Peyer's patch (tissue), 4 donors: Measurements from ENCODE around the gene R3HDM4.

Source experiments
- CTCF ChIP-seq, 6 experiments: fragments of 450-650 bp in 4 of 6; fragments of 200-600 bp in 2 of 6; sonication (generic) in 1 of 6; IDR thresholded peaks; one replicate each; pipeline ENCODE4 v1.5.1; 2017 to 2019; ENCODE audit warnings: antibody characterized with exemption in 6 of 6, mild to moderate bottlenecking in 3 of 6, moderate library complexity in 1 of 6
- POLR2A ChIP-seq, 2 donors: fragments of 450-650 bp; IDR thresholded peaks; one replicate each; pipeline ENCODE4 v1.5.1; 2017; ENCODE audit warnings: antibody characterized with exemption in 2 of 2, mild to moderate bottlenecking in 2 of 2, moderate library complexity in 2 of 2

DNA sequence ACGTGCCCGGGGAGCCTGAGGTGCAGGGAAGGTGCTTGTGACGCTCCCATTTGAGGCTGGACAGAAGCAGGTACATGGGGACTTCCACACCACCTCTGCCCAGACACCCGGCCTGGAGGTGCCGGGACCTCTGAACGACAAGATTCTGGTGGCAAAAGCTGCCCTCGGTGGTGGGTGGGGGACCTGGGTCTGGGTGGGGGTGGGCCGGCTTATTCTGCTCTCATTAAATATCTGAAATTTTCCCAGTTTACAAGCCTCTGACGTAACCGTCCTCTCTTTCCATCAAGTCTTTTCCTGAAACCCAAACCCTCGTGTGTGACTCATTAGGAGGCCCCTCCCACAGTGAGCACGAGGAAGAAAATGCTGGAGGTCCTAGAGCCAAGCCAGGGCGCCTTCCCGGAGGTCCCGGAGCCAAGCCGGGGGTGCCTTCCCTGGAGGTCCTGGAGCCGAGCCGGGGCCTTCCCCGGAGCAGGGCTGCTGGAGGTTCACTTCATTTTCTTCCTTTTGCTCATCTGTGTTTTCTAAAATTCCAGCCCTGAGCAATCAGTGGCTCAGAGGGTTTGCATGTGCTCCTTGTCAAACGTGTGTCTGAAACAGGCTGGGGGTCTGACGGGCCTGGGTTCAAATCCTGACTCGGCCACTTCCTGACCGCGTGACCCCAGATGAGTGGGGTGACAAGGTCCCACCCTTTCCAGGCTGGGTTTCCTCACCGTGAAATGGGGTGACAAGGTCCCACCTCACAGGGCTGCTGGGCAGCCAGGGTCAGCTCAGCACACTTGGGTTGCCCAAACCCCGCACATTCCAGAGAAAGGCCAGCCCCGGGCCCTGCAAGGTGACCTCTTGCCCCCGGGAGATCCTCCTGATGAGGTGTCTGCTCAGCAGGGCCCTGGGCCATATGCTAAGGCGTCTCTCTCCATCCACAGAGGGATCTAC lies 43.5 kb downstream of the R3HDM4 start:
- TF ChIP-seq POLR2A (IDR thresholded peaks at IDR 0.05) (no peak), CTCF (IDR thresholded peaks at IDR 0.05) (no peak)
